GM12874 (cell line): ENCODE data around the gene CDH6.

ENCODE experiments used
- CTCF ChIP-seq: IDR thresholded peaks from 2 replicates; pipeline ENCODE4 v1.5.1; 2011; ENCODE audit warnings: low read depth, mild to moderate bottlenecking, control low read depth, low read length, moderate library complexity; ENCODE audit not compliant: insufficient read depth

CDH6 gene

GRCh38 chr5:31161781-31162181 lies 31.7 kb upstream of the CDH6 start:
- no peak for TF ChIP-seq CTCF

GRCh38 chr5:31165729-31166128 lies 27.8 kb upstream of the CDH6 start:
- no peak for TF ChIP-seq CTCF

- TF ChIP-seq CTCF: no peak
These were observed 24.1 kb upstream of the CDH6 start for GRCh38 chr5:31169379-31169778.

DNA sequence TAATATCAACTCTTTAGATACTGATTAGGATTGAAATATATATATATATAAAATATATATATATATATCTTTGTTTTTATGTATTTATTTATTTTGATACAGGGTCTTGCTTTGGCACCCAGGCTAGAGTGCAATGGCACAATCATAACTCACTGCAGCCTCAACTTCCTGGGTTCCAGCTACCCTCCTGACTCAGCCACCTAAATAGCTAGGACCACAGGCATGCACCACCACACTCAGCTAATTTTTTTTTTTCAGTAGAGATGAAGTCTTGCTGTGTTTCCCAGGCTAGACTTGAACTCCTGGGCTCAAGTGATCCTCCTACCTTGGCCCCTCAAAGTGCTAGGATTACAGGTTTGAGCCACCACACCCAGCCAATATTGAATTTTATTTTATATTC lies 20.6 kb upstream of the CDH6 start:
- TF ChIP-seq CTCF: no peak

- no peak for TF ChIP-seq CTCF
These were observed 19.9 kb upstream of the CDH6 start for GRCh38 chr5:31173614-31174013.

DNA sequence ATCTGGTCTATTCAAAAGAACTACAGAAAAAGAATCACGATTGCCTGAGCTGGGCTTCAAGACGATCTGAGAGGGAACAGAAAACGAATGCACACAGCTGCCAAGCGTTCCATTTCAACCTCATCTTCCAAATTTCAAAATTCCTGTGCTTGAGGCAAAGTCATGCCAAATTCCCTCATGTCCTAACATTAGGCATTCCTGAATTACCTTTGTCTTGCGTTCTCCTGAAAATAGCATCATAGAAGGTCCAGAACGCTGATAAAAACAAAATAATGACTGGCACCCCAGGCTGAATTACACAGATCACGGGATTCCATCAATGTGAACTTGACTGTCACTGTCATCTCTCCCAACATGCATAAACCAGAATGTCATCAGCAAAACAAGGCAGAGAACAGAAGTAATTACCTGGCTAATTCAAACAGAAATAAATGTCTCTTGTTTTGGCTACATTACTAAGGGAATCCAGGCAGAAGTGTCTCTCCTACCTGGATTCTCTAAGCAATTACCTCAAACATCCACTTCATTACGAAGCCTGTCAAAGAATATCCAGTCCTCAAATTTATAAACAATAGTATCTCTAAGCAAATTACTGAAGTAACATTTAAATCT lies 12.0 kb upstream of the CDH6 start:
- no peak for TF ChIP-seq CTCF

- no peak for TF ChIP-seq CTCF
These were observed 11.3 kb upstream of the CDH6 start for GRCh38 chr5:31182136-31182535.
